SK-N-MC (cell line): ENCODE measurements around the gene PNLIPRP1.

Experiments used
- EZH2 ChIP-seq: fragments of 200-600 bp; sonication (generic); IDR thresholded peaks from one replicate; pipeline ENCODE4 v1.6.1; 2017; ENCODE audit warnings: antibody characterized with exemption
- POLR2AphosphoS5 ChIP-seq: IDR thresholded peaks from 2 replicates; pipeline ENCODE4 v1.6.1; 2012; ENCODE audit warnings: mild to moderate bottlenecking, low read depth, low read length, borderline replicate concordance

DNA sequence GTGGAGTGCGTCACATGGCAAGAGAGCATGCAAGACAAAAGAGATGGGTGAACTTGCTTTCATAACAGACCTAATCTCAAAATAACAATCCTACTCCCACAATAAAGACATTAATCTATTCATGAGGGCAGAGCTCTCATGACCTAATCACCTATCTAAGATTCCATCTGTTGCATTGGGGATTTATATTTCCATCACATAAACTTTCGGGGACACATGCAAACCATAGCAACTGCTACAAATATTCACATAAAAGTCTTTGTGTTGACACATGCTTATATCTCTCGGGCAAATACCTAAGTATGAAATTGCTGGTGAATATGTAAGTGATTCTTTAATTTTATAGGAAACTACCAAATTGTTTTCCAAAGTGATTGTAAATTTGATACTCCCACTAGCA, 16.0 kb upstream of the PNLIPRP1 start:
- TF ChIP-seq POLR2AphosphoS5 (no peak), EZH2 (no peak)
